GM23338 (cell line): ENCODE results near the gene STPG2. TPM values are rescaled to one million over a fixed set of nuclear protein-coding genes. Genes with fewer than 3 reads are reported as not detected.

Experiments used
- ATAC-seq: fragments of 200-7000 bp; cut with Tn5 transposase; 3 replicates; pipeline ENCODE4 v1.9.1; 2020
- DNase-seq: peaks from one replicate; pipeline ENCODE4 v3.0.0-alpha.2; 2015; ENCODE audit warnings: low spot score
- H2AFZ ChIP-seq: fragments of 200-600 bp; sonication (generic); 2 replicates; pipeline ENCODE4 v1.8.0; 2016; ENCODE audit warnings: antibody characterized with exemption, mild to moderate bottlenecking, moderate library complexity
- H3F3A ChIP-seq: fragments of 200-600 bp; sonication (generic); replicated peaks from 2 replicates; pipeline ENCODE4 v1.8.0; 2017; ENCODE audit warnings: antibody characterized with exemption, mixed run types, low read depth
- H3K27ac ChIP-seq: fragments of 200-600 bp; sonication (generic); 2 replicates; pipeline ENCODE4 v1.6.1; 2016; ENCODE audit warnings: low read depth
- H3K27me3 ChIP-seq: fragments of 200-600 bp; sonication (generic); 2 replicates; pipeline ENCODE4 v1.8.0; 2016; ENCODE audit warnings: mild to moderate bottlenecking, mixed run types, moderate library complexity; ENCODE audit not compliant: insufficient read depth
- H3K36me3 ChIP-seq: fragments of 200-600 bp; sonication (generic); 2 replicates; pipeline ENCODE4 v1.8.0; 2016; ENCODE audit warnings: mild to moderate bottlenecking; ENCODE audit not compliant: insufficient read depth
- H3K4me1 ChIP-seq: fragments of 200-600 bp; sonication (generic); 2 replicates; pipeline ENCODE4 v1.8.0; 2016; ENCODE audit warnings: mild to moderate bottlenecking, moderate library complexity; ENCODE audit not compliant: insufficient read depth
- H3K4me2 ChIP-seq: fragments of 200-600 bp; sonication (generic); 2 replicates; pipeline ENCODE4 v1.7.1; 2017; ENCODE audit warnings: mixed run types
- H3K4me3 ChIP-seq: fragments of 200-600 bp; sonication (generic); 2 replicates; pipeline ENCODE4 v1.6.1; 2016; ENCODE audit warnings: mixed run types
- H3K79me2 ChIP-seq: fragments of 200-600 bp; sonication (generic); replicated peaks from 2 replicates; pipeline ENCODE4 v1.8.0; 2017; ENCODE audit warnings: mild to moderate bottlenecking; ENCODE audit not compliant: insufficient read depth
- H3K9me2 ChIP-seq: fragments of 200-600 bp; sonication (generic); 2 replicates; pipeline ENCODE4 v1.8.0; 2017; ENCODE audit not compliant: insufficient read depth
- H4K20me1 ChIP-seq: fragments of 200-600 bp; sonication (generic); replicated peaks from 2 replicates; pipeline ENCODE4 v1.8.0; 2017; ENCODE audit warnings: mild to moderate bottlenecking; ENCODE audit not compliant: insufficient read depth
- H3K27ac Mint-ChIP-seq: 2 replicates; pipeline ENCODE4 v1.8.0; 2020; ENCODE audit warnings: inconsistent platforms, mild to moderate bottlenecking, moderate library complexity, mixed read lengths
- H3K27me3 Mint-ChIP-seq: 3 replicates; pipeline ENCODE4 v1.8.0; 2022; ENCODE audit warnings: low read depth, mild to moderate bottlenecking, moderate library complexity, mixed read lengths, inconsistent platforms; ENCODE audit not compliant: insufficient read depth, poor library complexity
- H3K36me3 Mint-ChIP-seq: 3 replicates; pipeline ENCODE4 v1.8.0; 2021; ENCODE audit warnings: low read depth, mild to moderate bottlenecking, inconsistent platforms, moderate library complexity, mixed read lengths
- H3K4me1 Mint-ChIP-seq: 3 replicates; pipeline ENCODE4 v1.8.0; 2020; ENCODE audit warnings: mild to moderate bottlenecking, inconsistent platforms, mixed read lengths
- H3K4me3 Mint-ChIP-seq: 3 replicates; pipeline ENCODE4 v1.8.0; 2021; ENCODE audit warnings: moderate library complexity, mild to moderate bottlenecking, inconsistent platforms, mixed read lengths
- H3K9me3 Mint-ChIP-seq: 3 replicates; pipeline ENCODE4 v1.8.0; 2020; ENCODE audit warnings: moderate library complexity, mild to moderate bottlenecking, inconsistent platforms, mixed read lengths
- CREB1 ChIP-seq: fragments of 250-450 bp; sonication (Bioruptor Pico); IDR thresholded peaks from 2 replicates; pipeline ENCODE4 v1.5.0; 2020; ENCODE audit warnings: low read depth, mild to moderate bottlenecking, moderate library complexity
- ETS1 ChIP-seq: IDR thresholded peaks from 2 replicates; pipeline ENCODE4 v1.6.1; 2016; ENCODE audit warnings: antibody characterized with exemption
- EZH2phosphoT487 ChIP-seq: fragments of 200-600 bp; sonication (generic); IDR thresholded peaks from one replicate; pipeline ENCODE4 v1.8.1; 2018; ENCODE audit warnings: antibody characterized with exemption; ENCODE audit not compliant: unreplicated experiment
- JUNB ChIP-seq: IDR thresholded peaks from one replicate; pipeline ENCODE4 v1.6.1; 2016; ENCODE audit warnings: antibody characterized with exemption; ENCODE audit not compliant: unreplicated experiment
- POLR2AphosphoS5 ChIP-seq: IDR thresholded peaks from 2 replicates; pipeline ENCODE4 v1.6.1; 2016; ENCODE audit warnings: antibody characterized with exemption, low read depth
- STAT1 ChIP-seq: IDR thresholded peaks from one replicate; pipeline ENCODE4 v1.6.1; 2016; ENCODE audit warnings: antibody characterized with exemption; ENCODE audit not compliant: unreplicated experiment
- ZNF114 ChIP-seq: fragments of 250-450 bp; sonication (Bioruptor Pico); IDR thresholded peaks from 2 replicates; pipeline ENCODE4 v1.5.0; 2020; ENCODE audit warnings: mild to moderate bottlenecking, moderate library complexity
- ZNF331 ChIP-seq: fragments of 250-450 bp; sonication (Bioruptor Pico); IDR thresholded peaks from 2 replicates; pipeline ENCODE4 v1.5.0; 2020; ENCODE audit warnings: low read depth, mild to moderate bottlenecking, moderate library complexity
- polyA plus RNA-seq: library from polyadenylated mRNA; unstranded; fragments of >200 nt; fragmentation: Nextera tagmentation; extraction: Ambion mirVana; gene quantifications from 2 replicates; pipeline ENCODE4 v1.2.1, GENCODE V29; 2016
- total RNA-seq: library from RNA; depleted of rRNA; stranded (reverse); fragments of >200 nt; shearing (Covaris generic); gene quantifications from 2 replicates; pipeline ENCODE4 v1.2.3, GENCODE V29; 2014
- TF ChIP-seq, protein P1 (sequence below): fragments of 250-450 bp; sonication (Bioruptor Pico); IDR thresholded peaks from 2 replicates; pipeline ENCODE4 v1.5.0; 2020; ENCODE audit warnings: mild to moderate bottlenecking, moderate library complexity
- TF ChIP-seq, protein P2 (sequence below), 2 experiments: fragments of 200-600 bp in 1 of 2; sonication (generic) in 1 of 2; conservative IDR thresholded peaks; 2 replicates each; pipeline versions ENCODE4 v1.5.1 to v1.6.1; 2016 to 2017; ENCODE audit warnings: antibody characterized with exemption in 2 of 2, low read depth in 2 of 2, mild to moderate bottlenecking in 2 of 2, moderate library complexity in 1 of 2
- TF ChIP-seq, protein P3 (sequence below): IDR thresholded peaks from one replicate; pipeline ENCODE4 v1.6.1; 2018; ENCODE audit warnings: antibody characterized with exemption; ENCODE audit not compliant: unreplicated experiment

Gene STPG2
- total and polyA plus RNA-seq, 2 experiments from 2014 or later = 0.17 to 0.32 TPM

- H3K4me2 ChIP-seq = no peak overlapping the region
- H3K79me2 ChIP-seq = no peaks in the 10 kb centered on the region
- ATAC-seq (no peak), DNase-seq (no peak)
- H3K27me3 Mint-ChIP-seq = no peaks in the 10 kb centered on the region
- no peaks in the 10 kb centered on the region for H3K36me3 ChIP-seq
- peaks cover 12% of the 10 kb centered on the region for H3K9me3 Mint-ChIP-seq
- H3K27ac Mint-ChIP-seq = no peak overlapping the region
- no peaks in the 10 kb centered on the region for H3K4me1 ChIP-seq
- H3K4me3 Mint-ChIP-seq = no peak overlapping the region
- H3K4me1 Mint-ChIP-seq = no peaks in the 10 kb centered on the region
- peaks cover 9% of the 10 kb centered on the region for H3K36me3 Mint-ChIP-seq
- H3K27me3 ChIP-seq = no peaks in the 10 kb centered on the region
- H3K4me3 ChIP-seq = no peak overlapping the region
- TF ChIP-seq EZH2phosphoT487 (no peak), CREB1 (CRISPR knock-in tag) (no peak), ZNF331 (CRISPR knock-in tag) (no peak), ZNF114 (no peak), JUNB (no peak), POLR2AphosphoS5 (no peak), STAT1 (no peak), ETS1 (no peak)
- TF ChIP-seq, protein P1, sequence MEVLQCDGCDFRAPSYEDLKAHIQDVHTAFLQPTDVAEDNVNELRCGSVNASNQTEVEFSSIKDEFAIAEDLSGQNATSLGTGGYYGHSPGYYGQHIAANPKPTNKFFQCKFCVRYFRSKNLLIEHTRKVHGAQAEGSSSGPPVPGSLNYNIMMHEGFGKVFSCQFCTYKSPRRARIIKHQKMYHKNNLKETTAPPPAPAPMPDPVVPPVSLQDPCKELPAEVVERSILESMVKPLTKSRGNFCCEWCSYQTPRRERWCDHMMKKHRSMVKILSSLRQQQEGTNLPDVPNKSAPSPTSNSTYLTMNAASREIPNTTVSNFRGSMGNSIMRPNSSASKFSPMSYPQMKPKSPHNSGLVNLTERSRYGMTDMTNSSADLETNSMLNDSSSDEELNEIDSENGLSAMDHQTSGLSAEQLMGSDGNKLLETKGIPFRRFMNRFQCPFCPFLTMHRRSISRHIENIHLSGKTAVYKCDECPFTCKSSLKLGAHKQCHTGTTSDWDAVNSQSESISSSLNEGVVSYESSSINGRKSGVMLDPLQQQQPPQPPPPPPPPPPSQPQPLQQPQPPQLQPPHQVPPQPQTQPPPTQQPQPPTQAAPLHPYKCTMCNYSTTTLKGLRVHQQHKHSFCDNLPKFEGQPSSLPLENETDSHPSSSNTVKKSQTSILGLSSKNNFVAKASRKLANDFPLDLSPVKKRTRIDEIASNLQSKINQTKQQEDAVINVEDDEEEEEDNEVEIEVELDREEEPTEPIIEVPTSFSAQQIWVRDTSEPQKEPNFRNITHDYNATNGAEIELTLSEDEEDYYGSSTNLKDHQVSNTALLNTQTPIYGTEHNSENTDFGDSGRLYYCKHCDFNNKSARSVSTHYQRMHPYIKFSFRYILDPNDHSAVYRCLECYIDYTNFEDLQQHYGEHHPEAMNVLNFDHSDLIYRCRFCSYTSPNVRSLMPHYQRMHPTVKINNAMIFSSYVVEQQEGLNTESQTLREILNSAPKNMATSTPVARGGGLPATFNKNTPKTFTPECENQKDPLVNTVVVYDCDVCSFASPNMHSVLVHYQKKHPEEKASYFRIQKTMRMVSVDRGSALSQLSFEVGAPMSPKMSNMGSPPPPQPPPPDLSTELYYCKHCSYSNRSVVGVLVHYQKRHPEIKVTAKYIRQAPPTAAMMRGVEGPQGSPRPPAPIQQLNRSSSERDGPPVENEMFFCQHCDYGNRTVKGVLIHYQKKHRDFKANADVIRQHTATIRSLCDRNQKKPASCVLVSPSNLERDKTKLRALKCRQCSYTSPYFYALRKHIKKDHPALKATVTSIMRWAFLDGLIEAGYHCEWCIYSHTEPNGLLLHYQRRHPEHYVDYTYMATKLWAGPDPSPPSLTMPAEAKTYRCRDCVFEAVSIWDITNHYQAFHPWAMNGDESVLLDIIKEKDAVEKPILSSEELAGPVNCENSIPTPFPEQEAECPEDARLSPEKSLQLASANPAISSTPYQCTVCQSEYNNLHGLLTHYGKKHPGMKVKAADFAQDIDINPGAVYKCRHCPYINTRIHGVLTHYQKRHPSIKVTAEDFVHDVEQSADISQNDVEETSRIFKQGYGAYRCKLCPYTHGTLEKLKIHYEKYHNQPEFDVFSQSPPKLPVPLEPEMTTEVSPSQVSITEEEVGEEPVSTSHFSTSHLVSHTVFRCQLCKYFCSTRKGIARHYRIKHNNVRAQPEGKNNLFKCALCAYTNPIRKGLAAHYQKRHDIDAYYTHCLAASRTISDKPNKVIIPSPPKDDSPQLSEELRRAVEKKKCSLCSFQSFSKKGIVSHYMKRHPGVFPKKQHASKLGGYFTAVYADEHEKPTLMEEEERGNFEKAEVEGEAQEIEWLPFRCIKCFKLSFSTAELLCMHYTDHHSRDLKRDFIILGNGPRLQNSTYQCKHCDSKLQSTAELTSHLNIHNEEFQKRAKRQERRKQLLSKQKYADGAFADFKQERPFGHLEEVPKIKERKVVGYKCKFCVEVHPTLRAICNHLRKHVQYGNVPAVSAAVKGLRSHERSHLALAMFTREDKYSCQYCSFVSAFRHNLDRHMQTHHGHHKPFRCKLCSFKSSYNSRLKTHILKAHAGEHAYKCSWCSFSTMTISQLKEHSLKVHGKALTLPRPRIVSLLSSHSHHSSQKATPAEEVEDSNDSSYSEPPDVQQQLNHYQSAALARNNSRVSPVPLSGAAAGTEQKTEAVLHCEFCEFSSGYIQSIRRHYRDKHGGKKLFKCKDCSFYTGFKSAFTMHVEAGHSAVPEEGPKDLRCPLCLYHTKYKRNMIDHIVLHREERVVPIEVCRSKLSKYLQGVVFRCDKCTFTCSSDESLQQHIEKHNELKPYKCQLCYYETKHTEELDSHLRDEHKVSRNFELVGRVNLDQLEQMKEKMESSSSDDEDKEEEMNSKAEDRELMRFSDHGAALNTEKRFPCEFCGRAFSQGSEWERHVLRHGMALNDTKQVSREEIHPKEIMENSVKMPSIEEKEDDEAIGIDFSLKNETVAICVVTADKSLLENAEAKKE (CRISPR knock-in tag) = no peak
- TF ChIP-seq, protein P2, sequence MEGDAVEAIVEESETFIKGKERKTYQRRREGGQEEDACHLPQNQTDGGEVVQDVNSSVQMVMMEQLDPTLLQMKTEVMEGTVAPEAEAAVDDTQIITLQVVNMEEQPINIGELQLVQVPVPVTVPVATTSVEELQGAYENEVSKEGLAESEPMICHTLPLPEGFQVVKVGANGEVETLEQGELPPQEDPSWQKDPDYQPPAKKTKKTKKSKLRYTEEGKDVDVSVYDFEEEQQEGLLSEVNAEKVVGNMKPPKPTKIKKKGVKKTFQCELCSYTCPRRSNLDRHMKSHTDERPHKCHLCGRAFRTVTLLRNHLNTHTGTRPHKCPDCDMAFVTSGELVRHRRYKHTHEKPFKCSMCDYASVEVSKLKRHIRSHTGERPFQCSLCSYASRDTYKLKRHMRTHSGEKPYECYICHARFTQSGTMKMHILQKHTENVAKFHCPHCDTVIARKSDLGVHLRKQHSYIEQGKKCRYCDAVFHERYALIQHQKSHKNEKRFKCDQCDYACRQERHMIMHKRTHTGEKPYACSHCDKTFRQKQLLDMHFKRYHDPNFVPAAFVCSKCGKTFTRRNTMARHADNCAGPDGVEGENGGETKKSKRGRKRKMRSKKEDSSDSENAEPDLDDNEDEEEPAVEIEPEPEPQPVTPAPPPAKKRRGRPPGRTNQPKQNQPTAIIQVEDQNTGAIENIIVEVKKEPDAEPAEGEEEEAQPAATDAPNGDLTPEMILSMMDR (conservative IDR thresholded peaks at IDR 0.05; ENCODE audit: low read depth in 2 of 2) = no peak
- TF ChIP-seq, protein P3, sequence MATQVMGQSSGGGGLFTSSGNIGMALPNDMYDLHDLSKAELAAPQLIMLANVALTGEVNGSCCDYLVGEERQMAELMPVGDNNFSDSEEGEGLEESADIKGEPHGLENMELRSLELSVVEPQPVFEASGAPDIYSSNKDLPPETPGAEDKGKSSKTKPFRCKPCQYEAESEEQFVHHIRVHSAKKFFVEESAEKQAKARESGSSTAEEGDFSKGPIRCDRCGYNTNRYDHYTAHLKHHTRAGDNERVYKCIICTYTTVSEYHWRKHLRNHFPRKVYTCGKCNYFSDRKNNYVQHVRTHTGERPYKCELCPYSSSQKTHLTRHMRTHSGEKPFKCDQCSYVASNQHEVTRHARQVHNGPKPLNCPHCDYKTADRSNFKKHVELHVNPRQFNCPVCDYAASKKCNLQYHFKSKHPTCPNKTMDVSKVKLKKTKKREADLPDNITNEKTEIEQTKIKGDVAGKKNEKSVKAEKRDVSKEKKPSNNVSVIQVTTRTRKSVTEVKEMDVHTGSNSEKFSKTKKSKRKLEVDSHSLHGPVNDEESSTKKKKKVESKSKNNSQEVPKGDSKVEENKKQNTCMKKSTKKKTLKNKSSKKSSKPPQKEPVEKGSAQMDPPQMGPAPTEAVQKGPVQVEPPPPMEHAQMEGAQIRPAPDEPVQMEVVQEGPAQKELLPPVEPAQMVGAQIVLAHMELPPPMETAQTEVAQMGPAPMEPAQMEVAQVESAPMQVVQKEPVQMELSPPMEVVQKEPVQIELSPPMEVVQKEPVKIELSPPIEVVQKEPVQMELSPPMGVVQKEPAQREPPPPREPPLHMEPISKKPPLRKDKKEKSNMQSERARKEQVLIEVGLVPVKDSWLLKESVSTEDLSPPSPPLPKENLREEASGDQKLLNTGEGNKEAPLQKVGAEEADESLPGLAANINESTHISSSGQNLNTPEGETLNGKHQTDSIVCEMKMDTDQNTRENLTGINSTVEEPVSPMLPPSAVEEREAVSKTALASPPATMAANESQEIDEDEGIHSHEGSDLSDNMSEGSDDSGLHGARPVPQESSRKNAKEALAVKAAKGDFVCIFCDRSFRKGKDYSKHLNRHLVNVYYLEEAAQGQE = no peak
- no peaks in the 10 kb centered on the region for H4K20me1 ChIP-seq
- H3K27ac ChIP-seq = no peak overlapping the region
- H3K9me2 ChIP-seq = no peaks in the 10 kb centered on the region
- H3F3A ChIP-seq = no peaks in the 10 kb centered on the region
- H2AFZ ChIP-seq = no peak overlapping the region
Measured at GRCh38 chr4:97670703-97671269, 472.5 kb downstream of the STPG2 start.
